Breast epithelium (tissue), 3 donors: ENCODE results near the gene GAS5.

Source experiments
- POLR2AphosphoS5 ChIP-seq, 3 donors: sonication (generic); formaldehyde crosslinking; IDR thresholded peaks; one replicate each; pipeline ENCODE4 v1.6.1; 2017; ENCODE audit warnings: antibody characterized with exemption in 3 of 3
- TF ChIP-seq, protein P1 (sequence below), 3 donors: fragments of 450-650 bp; IDR thresholded peaks; one replicate each; pipeline ENCODE4 v1.5.1; 2016 to 2017; ENCODE audit warnings: antibody characterized with exemption in 3 of 3, mild to moderate bottlenecking in 3 of 3, moderate library complexity in 3 of 3

- TF ChIP-seq, protein P1, sequence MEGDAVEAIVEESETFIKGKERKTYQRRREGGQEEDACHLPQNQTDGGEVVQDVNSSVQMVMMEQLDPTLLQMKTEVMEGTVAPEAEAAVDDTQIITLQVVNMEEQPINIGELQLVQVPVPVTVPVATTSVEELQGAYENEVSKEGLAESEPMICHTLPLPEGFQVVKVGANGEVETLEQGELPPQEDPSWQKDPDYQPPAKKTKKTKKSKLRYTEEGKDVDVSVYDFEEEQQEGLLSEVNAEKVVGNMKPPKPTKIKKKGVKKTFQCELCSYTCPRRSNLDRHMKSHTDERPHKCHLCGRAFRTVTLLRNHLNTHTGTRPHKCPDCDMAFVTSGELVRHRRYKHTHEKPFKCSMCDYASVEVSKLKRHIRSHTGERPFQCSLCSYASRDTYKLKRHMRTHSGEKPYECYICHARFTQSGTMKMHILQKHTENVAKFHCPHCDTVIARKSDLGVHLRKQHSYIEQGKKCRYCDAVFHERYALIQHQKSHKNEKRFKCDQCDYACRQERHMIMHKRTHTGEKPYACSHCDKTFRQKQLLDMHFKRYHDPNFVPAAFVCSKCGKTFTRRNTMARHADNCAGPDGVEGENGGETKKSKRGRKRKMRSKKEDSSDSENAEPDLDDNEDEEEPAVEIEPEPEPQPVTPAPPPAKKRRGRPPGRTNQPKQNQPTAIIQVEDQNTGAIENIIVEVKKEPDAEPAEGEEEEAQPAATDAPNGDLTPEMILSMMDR (IDR thresholded peaks at IDR 0.05) = no peak
- no peak for TF ChIP-seq POLR2AphosphoS5 (IDR thresholded peaks at IDR 0.05)
Measured at GRCh38 chr1:173856903-173857302, 10.9 kb downstream of the GAS5 start.
